D341Med (cell line): ENCODE results near the gene ATP4A.
A peak's percentile ranks its signal among the peaks of the same experiment; 100 is the strongest.

Experiments used
- DNase-seq: peaks from one replicate; pipeline ENCODE4 v3.0.0; 2012; ENCODE audit warnings: low spot score

The ATP4A gene

DNA sequence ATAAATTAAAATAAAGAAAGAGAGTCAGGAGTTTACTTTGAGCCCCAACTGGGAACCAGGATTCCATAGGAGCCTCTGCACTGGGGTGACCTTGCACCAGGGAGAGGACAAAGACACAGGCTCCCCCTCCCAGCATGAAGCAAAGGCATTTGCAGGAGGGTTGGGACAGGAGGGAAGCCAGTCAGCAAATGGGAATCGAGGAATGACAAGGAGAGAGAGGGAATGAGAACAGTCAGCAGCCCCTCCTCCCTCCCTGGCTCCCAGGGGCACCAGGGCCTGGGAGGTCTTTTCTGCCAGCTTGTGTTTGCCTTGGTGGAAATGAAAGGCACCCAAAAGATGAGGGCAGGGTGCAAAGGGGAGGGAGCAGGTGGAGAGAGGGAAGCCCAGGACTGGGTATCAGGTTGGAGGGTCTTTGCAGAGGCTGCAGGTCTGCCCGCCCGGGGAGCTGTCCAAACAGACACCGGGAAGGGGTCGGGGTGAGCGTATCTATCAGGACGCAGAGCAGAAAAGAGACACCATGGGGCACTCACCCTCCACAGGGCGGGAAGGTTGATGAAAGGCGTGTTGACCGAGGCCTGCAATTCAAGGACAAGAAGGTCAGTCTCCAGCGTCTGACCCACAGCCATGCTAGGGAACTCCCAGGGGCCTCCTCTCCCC is 39.1 kb downstream of the ATP4A start:
- DNase-seq = no peak

GRCh38 chr19:35522745-35523327 is 40.6 kb downstream of the ATP4A start:
- no peak for DNase-seq

DNA sequence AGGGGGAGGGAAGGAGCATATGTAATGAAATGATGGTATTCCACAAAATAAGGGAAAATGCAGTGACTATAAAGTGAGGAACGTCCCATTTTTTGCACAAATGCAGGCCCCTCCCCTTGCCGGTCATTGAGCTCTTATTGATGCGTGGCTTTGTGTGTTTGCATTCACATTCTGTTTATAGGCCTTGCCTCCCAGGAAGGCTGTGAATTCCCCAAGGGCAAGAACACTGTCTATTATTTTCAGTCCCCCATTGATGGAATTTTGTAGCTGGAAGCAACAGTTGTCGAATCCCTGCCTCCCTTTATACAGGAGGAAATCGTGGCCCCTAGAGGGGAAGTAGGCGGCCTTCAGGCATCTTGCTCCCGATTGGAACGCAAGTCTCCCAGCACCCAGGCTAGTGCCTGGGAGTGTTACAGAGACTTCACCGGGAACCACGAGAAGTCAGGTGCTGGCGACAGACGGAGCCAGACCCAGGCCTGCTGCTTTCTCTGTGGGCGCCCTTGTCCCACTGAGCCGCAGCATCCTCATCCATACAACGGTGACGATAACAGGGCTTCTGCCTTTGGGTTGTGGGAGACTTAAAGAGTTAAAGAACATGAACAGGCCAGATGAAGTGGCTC is 42.2 kb downstream of the ATP4A start:
- no peak for DNase-seq

DNA sequence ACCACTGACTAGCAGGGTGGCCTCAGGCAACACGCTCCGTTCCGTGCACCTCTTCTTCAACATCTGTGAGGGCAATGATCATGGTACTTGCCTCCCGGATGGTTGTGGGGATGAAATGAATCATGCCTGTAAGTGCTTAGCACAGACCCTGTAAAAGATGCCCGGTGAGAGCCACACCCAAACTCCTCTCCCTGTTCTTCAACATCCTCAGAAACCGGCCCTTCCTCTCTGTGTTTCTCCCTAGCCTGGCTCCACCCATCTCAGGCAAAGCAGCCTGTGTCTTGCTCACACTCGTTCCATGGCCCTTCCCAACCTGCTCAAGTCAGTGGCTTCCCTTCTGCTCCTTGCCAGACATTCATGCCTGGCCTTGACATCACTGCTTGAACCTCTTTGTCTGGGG is 44.2 kb downstream of the ATP4A start:
- no peak for DNase-seq

DNA sequence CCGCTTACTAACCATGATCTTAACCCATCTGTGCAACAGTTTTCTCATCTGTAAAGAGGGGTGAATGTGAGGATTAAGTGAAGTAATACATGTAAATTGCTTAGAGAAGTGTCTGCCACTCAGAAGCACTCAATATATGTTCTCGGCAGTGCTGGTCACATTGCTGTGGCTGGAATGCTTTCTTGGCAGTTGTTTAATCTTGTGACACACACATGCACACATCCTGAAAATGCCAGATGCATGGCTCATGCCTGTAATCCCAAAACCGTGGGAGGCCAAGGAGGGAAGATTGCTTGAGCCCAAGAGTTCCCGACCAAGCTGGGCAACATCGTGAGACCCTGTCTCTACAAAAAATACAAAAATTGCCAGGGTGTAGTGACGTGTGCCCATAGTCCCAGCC is 45.1 kb downstream of the ATP4A start:
- no peak for DNase-seq

GRCh38 chr19:35517342-35517741 is 46.1 kb downstream of the ATP4A start:
- DNase-seq = no peak

DNA sequence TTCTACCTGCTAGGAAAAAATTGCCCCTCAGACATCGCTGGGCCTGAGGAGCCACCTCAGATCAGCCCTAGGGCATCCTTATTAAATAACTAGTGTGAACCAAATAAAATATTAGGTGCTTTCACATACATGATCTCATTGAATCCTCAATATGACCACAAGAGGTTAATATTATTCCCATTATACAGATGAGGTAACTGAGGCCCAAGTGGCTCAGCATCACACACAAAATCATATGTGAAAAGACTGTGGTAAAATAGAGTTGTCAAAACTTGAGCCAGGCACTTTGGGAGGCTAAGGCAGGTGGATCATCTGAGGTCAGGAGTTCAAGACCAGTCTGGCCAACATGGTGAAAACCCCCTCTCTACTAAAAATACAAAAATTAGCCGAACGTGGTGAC is 47.1 kb downstream of the ATP4A start:
- DNase-seq = no peak

DNA sequence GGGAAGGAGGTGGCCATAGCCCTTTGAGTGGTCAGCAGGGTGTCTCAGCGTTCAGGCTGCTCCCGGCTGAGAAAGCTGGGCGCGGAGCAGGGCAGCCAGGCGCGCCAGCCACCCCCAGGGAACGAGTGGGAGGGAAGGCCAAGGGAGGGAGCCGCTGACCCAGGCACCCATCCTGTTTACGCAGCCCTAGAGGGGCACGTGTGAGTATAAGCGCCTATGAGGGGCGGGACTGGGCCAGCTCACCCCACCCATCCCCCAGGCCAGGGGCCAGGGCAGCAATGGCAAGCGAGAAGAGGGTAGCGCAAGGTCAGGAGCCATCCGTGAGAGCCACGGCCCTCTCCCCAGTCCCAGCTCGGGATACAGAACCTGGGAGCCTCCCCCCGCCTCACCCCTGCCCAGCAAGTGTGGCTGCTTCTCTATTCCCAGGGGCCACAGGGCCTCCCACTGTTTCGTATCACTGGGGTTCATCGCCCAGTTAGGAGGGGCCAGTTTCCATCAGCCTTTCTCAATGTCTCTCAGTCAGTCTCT is 49.1 kb downstream of the ATP4A start:
- no peak for DNase-seq

- no peak for DNase-seq
Measured at GRCh38 chr19:35513628-35514281, 49.7 kb downstream of the ATP4A start, which contains the start of gene DMKN. TSS of gene DMKN (minus strand) at chr19:35513649. CDS start at chr19:35513475, 174 bp downstream.

DNA sequence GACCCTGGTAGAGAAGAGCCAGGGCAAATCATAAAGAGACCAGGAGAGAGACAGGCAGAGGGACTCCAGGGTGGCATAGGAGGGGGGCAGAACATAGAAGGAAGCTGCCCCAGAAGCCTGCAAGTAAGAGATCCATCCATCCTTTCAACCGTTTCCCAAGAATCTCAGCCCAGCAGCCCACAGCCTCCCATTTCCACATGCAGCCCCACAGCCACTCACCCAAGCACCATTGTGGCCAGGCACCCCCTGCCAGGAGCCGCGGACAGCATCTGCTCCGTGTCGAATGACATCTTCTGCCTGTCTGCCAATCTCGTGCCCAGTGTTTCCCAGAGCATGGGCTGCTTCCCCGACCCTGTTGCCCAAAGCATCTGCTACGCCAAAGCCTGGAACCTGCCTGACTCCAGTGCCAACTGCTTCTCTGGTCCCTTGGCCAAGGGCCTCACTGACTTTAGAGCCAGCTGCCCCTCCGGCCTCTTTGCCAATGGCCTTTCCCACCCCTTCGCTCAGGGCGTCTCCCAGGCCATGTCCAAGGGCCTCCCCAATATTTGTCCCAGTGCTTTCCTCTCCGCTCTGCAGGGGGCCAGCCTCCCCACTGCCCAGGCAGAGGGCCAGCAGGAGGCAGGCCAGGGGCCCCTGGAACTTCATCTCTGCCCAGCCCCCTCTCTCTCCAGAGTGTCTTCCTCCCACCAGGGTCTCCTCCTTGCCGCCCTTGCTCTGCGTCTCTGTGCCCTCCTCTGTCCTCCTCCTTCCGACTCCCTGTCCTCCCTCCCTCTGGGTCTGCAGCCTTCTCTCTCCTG is 50.4 kb downstream of the ATP4A start:
- no peak for DNase-seq

- DNase-seq = no peak
Measured at GRCh38 chr19:35511337-35511736, 52.1 kb downstream of the ATP4A start.

DNA sequence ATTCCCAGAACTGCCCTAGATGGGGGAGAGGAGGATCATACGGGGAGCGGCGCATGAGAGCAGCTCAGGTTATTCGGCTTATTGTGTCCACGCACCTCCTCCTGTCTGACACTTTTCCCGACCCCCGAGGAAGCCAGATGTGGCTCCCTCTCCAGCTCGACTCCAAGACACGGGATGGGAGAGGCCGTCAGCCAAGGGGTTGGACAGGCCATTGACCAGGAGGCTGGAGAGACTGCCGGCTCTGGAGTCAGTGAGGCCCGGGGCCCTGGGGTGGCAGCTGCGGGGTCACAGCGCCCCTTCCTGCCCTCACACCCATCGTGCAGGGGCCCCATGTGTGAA is 52.9 kb downstream of the ATP4A start:
- no peak for DNase-seq

DNA sequence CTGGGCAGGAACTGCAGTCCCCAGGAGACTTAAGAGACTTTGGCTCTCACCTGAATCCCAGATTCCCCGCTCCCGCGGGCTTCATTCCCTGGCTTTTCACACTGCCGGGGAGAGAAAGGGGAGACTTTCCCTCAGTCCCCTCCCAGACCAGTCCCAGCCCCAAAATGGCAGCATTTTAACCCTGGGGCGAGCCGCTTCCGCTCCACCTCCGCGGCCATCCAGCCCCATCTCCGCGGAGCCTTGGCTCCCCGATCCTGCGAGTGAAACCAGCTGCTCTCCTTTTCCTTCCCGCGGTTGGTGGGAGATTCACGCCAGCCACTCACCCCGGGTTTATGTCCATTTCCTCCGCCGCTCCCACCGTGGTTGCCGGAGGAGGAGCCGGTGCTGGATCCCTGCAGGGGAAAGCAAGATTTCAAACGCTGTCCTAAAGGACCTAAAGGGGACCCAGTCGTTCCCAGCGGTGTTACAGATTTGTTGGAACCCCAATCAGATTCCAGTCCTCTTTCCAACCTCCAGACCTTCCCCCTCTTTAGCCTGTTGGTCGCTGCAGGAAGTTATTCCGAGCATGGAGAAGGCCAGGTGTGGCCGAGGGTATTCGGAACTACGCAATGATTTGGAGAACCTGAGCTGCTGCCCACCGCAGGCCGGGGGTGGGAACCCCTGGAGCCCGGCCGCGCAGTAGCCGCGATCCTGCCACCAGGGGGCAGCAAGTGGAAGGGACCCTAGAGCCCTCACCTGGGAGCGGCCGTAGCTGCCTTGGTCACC is 53.4 kb downstream of the ATP4A start:
- DNase-seq = peak; percentile 90

DNA sequence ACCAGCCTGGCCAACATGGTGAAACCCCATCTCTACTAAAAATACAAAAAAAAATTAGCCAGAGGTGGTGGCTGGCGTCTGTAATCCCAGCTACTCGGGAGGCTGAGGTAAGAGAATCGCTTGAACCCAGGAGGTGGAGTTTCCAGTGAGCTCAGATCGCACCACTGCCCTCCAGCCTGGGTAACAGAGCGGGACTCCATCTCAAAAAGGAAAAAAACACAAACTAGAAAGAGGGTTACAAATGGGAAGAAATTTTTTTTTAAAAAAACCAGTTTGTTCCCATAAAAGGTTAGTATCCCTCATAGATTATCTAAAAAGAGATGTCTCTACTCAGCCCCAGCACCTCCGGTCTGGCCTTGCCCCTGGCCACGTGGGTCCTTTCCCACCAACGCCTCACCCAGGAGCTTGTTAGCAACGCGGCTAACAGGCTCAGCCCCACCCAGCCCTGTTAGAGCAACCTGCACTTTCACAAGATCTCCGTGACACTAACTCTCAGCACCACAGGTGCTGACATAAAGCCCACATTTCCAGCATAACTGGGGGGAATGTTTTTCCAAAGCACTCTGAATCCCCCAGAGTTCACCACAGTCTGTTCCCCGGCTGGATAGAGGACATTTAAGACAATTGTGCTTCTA is 54.3 kb downstream of the ATP4A start:
- DNase-seq = no peak

DNA sequence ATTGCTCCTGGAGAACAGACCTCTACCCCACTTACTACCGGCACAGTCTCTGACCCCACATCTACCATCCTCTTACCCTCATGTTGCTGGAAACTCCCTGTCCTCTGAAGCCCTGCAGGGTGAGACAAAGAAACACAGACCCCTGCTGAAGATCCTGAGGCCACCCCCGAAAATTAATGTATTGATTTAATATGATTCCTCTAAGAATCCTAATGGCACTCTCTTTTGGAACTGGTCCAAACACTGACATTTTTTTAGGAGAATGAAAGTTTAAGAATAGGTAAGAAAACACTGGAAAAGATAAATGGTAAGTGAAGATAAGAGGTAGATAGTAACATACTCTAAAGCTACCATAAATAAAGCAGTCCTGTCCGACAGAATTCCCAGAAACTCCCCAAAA is 55.3 kb downstream of the ATP4A start:
- DNase-seq = no peak

DNA sequence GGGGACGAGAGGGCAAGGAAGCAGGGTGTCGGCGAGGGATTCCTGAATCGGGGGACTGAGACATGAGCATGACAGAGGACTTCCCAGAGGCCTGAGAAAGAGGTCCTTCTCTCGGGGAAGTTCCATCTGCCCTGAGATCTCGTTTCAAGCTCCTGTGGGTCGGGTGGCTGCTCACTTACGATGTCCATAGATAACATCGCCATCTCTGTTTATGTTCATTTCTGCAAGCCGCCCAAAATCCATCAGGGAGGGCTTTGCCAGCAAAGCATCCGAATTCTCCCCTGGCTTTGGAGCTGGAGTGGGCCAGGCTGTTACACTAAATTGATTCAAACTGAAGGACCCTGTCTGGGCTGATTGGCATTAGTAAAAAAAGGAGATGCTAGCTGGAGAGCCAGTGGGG is 55.9 kb downstream of the ATP4A start:
- DNase-seq = no peak

GRCh38 chr19:35506011-35506410 is 57.4 kb downstream of the ATP4A start:
- DNase-seq = no peak

- no peak for DNase-seq
Measured at GRCh38 chr19:35502751-35503150, 60.7 kb downstream of the ATP4A start.

- DNase-seq = no peak
Measured at GRCh38 chr19:35501684-35502083, 61.8 kb downstream of the ATP4A start.

GRCh38 chr19:35500611-35501010 is 62.8 kb downstream of the ATP4A start:
- DNase-seq = no peak
